ENCODE results near the gene RAB13.
"Not testable (repeated sequence)": the region's sequence is repeated elsewhere in the genome, so short reads cannot be mapped to it uniquely, and the experiment has no call there.

The RAB13 gene

DNA sequence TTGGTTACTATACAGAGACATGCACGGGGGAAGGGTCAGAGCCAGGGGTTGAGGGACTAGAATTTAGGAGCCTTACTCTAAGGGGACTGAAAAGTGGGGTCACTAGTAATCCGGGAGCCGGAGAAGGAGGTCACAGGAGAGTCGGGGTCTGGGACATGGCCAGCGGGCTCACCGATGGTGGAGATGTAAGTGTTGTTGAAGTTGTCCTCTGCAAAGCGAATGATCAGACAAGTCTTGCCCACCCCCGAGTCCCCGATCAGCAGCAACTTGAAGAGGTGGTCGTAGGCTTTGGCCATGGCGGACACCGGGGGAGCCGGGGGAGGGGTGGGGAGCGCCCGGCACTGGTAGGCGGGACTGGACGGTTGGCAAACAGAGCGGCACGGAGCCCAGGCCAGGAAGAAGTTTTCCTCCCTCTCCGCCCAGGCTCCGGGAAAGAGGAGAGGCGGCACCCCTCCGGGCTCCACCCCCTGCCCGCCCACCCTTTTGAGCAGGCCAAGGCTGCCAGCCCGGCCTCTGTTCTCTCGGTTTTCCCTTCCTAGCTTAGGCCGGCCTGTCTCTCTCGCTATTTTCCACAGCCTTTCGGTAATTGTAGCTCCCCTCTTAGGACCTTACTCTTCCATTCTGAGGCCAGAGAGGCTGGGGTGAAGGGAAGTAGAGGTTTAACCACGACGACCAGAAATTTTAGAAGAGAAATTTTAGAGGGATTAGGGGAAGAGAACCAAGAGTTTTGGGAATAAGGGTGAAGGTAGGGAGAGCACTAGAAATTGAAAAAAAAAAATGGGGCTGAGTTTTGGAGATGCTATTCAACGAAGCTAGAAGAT, at the start of gene RAB13:
RAB13 (minus strand) TSS at position 399 of the 821 bp plus-strand sequence; CDS start at position 296, 103 bp downstream.
- peak; percentile 63 for DNase-seq

- not testable (repeated sequence) for DNase-seq
Measured at GRCh38 chr1:154033697-154034096, 47.6 kb upstream of the RAB13 start.

GRCh38 chr1:154019940-154020339, 33.8 kb upstream of the RAB13 start:
- no peak for DNase-seq

GRCh38 chr1:154019269-154019668, 33.1 kb upstream of the RAB13 start:
- no peak for DNase-seq

- DNase-seq: no peak
Measured at GRCh38 chr1:154014154-154014907, 28.2 kb upstream of the RAB13 start.

- not testable (repeated sequence) for DNase-seq
Measured at GRCh38 chr1:154012543-154012942, 26.4 kb upstream of the RAB13 start.

GRCh38 chr1:154012129-154012528, 26.0 kb upstream of the RAB13 start:
- no peak for DNase-seq

DNA sequence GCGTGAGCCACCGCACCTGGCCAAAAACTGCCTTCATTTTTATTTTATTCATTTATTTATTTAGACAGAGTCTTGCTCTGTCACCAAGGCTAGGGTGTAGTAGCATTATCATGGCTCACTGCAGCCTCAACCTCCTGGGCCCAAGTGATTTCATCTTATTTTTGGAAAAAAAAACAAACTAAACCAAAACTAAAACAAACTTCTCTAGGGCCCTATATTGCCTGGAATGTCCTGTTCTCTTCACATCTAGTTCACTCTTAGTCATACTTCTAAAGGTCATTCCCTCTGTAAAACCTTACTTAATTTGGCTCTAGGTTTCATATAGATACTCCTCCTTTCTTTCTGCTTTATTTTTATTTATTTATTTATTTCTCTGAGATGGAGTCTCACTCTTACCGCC, 20.0 kb upstream of the RAB13 start:
- no peak for DNase-seq

DNA sequence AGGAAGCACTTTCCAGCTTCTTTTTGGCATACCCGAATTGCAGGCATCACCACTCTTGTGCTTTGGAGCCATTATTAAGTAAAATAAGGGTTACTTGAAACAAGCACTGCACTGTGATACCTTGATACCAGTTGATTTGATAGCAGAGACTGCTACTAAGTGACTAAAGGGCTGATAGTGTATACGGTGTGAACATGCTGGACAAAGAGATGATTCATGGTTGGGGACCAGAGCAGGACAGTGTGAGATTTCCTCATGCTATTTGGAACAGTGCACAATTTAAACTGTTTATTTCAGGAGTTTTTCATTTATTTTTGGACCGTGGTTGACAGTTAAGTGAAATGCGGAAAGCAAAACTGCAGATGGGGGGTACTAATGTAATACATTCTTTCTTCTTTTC, 14.3 kb upstream of the RAB13 start:
- DNase-seq: no peak

DNA sequence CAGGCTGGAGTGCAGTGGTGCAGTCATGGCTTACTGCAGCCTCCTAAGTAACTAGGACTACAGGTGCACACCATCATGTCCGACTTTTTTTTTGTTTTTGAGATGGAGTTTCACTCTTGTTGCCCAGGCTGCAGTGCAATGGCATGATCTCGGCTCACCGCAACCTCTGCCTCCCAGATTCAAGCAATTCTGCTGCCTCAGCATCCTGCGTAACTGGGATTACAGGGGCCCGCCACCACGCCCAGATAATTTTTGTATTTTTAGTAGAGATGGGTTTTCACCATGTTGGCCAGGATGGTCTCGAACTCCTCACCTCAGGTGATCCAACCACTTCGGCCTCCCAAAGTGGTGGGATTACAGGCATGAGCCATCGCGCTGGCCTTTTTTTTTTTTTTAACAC, 10.7 kb upstream of the RAB13 start:
- DNase-seq: not testable (repeated sequence)

DNA sequence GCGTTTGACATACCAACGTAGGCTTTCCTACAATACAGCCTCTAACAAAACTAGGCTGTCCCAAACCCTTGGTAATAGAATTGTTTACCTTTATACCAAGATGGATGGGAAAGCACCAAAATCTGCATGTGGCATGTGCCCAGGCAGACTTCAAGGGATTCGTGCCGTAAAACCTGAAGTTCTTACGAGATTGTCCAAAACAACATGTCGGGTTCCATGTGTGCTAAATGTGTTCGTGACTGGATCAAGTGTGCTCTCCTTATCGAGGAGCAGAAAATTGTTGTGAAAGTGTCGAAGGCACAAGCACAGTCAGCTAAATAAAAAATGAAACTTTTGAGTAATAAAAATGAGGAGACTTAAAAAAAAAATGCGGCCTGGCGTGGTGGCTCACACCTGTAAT, 9.5 kb upstream of the RAB13 start:
- DNase-seq: no peak

GRCh38 chr1:153995202-153995601, 9.1 kb upstream of the RAB13 start:
- DNase-seq: no peak

DNA sequence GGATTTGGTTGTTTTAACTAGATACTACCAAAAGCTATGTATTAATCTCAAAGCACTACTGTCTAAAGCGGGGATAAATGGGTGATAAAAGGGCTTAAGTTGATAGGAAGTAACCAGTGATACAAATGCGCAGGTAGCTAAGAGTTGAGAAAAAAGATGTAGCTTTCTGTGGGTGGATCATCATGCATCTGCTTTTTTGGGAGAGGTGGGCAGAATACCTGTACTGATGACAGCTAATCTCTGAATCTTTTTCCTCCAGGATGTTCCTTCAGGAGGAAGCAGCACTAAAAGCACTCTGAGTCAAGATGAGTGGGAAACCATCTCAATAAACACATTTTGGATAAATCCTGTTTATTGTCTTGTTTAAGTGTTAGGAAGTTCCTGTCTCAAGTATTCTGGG, 5.7 kb upstream of the RAB13 start:
- DNase-seq: no peak

GRCh38 chr1:153991151-153991630, 5.1 kb upstream of the RAB13 start:
- DNase-seq: no peak

DNA sequence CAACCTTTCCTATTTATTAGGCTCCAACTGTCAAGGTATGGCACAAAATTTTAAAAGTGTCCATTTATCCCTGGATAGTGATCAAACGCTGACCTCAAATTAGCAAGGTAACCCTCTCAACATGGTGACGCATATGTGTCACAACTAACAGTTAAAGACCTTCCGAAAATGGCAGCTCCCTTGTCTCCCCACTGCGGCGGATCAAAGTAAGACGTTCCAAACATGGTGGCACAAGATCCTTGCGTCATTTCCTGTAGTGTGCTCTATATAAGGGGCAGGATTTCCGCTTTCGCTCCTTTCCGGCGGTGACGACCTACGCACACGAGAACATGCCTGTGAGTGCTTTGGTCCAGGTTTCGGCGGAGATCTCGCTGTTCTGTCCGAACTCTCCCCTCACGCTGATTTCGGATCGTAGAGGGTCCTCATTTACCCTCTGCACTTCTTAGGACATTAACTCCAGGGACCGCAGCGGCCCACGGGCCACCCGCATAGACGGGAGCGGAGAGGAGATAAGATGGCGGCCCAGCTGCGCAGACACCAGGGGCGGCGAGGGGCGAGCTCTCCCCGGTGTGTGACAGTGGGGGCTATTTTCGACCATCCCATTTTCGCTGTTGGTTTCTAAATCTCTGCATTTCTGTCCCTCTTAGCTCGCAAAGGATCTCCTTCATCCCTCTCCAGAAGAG, 4.5 kb upstream of the RAB13 start, which contains the start of gene RPS27:
RPS27 (plus strand) TSS at position 295 of the 683 bp plus-strand sequence; CDS start at position 330, 35 bp downstream.
- peak; percentile 64 for DNase-seq

DNA sequence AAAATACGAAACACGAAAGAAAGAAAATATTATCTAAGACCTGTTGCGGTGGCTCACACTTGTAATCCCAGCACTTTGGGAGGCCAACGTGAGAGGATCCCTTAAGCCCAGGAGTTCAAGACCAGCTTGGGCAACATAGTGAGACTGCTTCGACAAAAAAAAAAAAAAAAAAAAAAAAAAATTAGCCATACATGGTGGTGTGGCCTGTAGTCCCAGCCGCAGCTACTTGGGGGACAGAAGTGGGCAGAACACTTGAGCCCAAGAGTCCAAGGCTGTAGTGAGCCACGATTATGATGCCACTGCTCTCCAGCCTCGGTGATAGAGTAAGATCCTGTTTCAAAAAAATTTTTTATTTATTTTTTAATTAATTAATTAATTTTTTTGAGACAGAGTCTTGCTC, 1.5 kb upstream of the RAB13 start:
- no peak for DNase-seq

- DNase-seq: no peak
Measured at GRCh38 chr1:153985341-153985912, 712 bp downstream of the RAB13 start.

GRCh38 chr1:153984123-153984894, 1.8 kb downstream of the RAB13 start:
- DNase-seq: no peak

- DNase-seq: not testable (repeated sequence)
Measured at GRCh38 chr1:153981735-153982134, 4.4 kb downstream of the RAB13 start.

DNA sequence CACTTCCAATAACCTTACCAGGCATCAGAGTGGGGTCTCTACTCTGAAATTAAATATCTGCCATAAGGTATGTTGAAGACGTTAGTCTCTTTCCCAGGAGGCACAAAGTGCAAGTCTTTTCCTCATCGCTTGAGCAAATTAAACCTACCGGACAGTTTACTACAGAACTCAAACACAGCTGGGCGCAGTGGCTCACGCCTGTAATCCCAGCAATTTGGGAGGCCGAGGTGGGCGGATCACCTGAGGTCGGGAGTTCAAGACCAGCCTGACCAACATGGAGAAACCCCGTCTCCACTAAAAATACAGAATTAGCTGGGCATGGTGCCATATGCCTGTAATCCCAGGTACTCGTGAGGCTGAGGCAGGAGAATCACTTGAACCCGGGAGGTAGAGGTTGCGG, 7.0 kb downstream of the RAB13 start:
- DNase-seq: not testable (repeated sequence)

DNA sequence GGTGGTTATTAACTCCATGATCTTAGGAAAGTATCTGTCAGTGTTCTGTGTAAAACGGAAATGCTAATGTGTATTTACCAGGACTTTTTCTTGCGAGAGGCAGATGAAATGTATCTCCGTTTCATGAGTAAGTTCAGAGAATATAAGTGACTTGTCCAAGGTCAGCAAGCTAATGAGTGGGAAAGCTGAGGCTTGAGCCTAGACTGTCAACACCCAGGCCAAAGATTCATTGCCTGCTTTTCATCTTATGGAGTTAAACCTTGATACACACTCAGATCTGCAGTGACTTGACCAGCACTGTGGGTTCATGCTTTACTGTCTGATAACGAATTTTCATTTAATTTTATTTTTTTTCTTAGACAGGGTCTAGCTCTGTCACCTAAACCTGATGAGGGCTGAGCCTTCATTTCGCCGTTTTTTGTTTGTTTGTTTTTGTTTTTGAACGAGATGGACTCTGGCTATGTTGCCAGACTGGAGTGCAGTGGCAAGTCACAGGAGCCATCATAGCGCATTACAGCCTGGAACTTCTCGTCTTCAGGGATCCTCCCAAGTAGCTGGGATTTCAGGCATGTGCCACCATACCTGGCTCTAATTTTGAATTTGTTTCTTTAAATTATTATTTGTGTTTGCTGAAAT, 7.7 kb downstream of the RAB13 start:
- DNase-seq: no peak
